GM19455 (cell line): ENCODE measurements around the gene EMILIN2.
"Not testable (repeated sequence)": the region's sequence is repeated elsewhere in the genome, so short reads cannot be mapped to it uniquely, and the experiment has no call there.

Experiments
- ATAC-seq: cut with Tn5 transposase; IDR thresholded peaks from one replicate; pipeline ENCODE4 v1.9.1; 2021; ENCODE audit not compliant: unreplicated experiment

EMILIN2 gene

DNA sequence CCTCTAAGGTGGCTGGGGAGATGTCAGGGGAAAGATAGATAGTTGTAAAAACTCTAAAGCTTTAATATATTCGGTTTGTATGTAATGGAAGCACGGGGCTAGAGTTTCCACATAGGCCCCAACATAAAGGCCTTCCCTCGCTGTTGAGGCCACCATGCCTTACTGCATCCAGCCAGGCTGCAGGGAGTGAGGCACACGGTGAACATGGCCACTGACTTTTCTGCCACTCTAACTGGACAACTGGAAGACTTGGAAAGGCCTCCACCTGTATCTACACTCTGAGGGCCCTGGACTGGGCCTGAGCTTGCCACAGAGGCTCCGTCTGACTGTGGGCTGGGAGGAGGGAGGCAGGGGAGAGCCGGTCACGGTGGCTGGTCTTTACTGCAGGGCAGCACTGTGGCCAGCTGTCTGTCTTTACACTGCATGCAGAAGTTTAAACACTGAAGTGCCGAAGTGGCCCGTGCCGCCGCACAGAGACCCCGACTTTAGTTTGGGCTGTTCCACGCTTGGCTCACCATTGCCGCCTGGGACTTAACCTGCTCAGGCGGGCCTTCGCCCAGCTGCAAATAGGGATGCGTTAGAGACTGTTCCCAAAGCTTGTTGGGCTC, 66.7 kb downstream of the EMILIN2 start:
- ATAC-seq, result no peak

DNA sequence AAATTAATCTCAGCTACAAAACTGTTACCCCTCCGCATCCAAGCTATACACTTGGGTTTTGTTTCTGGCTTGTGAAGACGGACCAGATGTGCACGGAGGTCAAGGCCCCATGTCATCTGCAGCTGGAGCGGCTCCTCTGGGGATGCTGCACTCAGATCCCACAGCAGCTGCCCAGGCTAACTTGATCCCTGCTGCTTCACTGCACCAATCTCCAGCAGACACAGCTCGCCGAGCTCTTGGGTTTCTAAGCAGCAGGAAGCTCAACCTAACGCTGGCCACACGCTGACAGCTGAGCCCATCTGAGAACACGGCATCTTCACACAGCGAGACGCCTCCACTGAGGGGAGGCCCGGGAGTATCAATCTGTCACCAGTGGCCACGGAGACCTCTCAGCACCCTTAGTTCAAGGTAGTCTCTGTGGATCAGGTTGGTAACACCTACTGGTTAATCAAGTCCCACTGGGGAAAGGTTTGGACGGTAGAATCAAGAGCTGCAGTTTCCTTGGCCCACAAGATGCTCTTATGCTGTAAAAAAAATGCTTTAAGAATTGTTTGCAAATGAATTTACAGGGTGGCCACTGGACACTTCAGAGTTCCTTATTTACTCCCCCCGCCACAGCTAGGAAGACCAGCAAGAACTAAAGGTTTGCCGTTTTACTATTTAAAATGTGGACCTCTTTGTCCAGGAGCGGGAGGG, 67.5 kb downstream of the EMILIN2 start:
- ATAC-seq, result no peak

DNA sequence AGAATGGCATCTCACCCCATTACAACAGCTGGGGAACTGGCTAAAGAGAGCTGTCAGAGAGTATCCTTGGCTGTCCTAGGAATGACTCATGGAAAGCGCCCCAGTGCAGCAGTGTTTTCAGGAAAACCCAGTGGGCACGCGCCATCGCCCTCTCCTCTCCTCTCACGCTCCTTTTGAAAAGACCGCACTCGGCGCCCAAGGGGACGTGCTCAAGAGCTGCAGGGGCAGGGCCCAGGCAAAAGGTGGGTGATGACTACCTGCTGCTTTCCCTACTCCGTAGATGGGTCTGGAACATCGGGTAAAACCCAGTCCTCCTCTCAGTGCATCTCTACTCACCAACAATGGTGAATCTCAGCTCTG, 68.1 kb downstream of the EMILIN2 start:
- ATAC-seq, result no peak

DNA sequence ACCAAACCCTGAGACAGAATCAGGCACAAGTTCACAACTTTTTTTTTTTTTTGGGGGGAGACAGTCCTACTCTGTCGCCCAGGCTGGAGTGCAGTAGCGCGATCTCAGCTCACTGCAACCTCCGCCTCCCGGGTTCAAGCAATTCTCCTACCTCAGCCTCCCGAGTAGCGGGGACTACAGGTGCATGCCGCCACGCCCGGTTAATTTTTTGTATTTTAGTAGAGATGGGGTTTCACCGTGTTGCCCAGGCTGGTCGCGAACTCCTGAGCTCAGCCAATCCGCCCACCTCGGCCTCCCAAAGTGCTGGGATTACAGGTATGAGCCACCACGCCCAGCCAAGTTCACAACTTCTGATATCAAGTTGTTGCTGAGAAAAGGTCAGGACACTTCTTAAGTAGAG, 68.7 kb downstream of the EMILIN2 start:
- not testable (repeated sequence) for ATAC-seq

DNA sequence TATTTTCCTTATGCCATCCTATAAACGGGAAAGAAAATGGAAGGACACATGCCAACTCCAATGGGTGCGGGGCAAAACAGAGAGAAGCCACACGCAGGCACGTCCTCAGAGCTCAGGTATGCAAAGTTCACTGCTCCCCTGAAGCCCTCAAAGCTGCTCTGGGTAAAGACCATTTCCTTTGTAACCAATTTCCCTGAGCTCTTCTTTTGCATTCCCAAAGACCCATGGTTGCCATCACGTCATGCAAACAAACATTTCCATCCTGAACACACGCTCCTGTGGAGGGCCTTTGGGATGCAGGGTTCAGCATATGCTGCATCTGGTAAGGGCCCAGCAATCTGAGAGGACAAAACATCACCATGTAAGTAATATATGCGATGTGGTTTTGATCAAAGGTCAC, 69.4 kb downstream of the EMILIN2 start:
- ATAC-seq, result no peak

DNA sequence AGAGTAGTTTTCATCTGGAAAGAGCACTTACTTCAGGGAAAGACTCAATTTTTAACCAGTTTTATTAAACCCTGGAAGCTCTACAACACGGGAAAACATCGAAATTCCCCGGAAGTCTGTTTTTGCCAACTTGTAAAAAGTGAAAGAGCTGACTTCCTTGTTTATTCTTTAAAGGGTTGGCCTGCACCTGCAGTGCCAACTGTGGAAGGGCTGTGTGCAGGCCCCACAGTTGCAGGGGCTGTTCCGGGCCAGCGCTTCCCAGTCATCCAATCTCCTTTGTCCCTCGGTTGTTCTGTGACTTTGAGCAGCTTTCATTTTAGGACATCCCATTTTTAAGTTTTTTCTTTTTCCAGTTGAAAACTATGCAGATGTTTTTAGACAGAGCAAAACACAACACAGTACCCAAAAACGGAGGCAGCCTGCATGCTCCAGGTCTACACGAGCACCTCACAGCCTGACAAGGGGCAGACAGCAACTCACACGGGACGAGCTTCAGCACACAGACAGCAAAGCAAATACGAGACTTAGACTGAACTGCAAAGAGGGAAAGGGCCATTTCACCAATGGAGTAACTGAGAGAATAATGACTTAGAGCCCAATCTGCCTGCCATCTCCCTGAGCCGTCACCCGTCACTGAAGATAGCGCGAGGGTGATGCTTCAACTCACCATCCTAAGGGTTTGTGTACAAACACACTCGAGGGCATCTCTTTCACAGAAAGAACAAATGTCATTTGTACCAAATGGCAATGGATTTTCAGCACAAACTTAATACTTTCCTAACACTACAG, 70.6 kb downstream of the EMILIN2 start:
- ATAC-seq, result no peak

DNA sequence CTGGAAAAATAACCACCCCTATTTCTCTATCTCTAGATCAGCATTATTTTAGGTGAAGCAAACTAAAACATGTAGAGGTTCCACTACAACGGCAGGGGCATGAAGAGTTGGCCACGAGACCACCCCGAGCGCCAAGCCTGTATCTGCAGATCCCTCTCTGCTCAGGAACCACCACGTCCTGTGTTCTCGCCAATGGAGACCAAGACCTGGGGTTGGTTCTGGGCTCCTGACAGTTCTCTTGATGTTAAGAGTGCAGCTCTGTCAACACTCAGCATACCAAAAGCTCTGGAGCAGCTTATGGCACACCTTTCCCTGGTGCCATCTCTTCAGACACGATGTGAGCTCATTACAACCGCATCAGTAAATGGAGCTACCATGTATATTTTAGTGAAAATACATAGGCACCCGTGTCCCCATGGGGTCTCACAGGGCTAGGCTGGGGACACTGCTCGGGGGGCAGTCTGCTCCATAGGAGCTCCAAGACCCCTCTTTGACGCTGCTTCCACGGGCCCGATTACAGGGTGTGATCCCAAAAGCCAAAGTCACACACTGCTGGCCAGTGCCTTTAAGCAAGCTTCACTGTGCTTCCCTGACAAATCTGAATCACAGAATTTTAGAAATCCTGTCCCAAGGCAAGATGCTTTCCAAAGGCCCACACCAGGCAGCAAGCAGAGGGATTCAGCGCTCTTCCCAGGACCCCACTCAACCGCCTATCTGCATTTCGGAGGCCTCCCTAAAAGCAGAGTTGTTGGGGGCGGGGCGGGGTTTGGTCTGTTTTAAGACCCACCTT, 72.2 kb downstream of the EMILIN2 start:
- ATAC-seq, result no peak

DNA sequence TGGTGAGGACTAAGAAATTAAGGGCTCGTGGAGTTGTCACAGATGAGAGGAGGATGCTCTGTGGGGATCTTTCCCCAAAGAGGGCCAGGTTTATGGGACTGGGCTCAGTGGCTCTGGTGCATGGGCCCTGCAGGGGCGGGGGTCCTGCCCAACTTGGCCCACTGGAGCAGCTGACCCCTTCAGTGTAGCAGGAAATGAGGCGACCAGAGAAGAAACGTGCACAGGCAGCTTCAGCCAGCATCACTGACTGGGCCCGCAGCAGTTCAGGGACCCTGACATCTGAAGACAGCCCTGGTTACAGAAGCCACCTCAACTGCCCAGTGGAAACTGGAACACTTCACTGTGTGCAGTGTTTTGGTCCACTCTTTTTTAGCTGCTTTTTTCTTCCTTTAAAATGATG, 72.8 kb downstream of the EMILIN2 start:
- no peak for ATAC-seq

DNA sequence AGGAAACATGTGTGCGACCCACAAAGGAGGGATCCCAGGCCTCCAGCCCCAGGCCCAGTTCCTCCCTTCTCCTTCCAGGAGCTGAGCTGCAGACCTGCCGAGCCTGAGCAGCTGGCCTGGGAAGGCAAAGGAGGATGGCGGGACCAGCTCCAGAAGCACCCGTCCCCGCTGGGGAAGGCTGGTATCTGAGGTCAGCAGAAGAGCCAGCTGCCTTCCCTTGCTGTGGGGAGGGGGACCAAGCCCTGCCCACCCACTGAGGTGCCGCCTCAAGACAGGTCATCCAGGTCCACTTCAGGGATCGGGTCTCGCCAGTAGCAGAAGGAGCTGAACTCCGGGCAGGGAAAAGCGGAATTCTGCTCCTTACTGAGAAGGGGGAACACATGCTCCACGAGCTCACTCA, 73.2 kb downstream of the EMILIN2 start:
- ATAC-seq, result no peak

DNA sequence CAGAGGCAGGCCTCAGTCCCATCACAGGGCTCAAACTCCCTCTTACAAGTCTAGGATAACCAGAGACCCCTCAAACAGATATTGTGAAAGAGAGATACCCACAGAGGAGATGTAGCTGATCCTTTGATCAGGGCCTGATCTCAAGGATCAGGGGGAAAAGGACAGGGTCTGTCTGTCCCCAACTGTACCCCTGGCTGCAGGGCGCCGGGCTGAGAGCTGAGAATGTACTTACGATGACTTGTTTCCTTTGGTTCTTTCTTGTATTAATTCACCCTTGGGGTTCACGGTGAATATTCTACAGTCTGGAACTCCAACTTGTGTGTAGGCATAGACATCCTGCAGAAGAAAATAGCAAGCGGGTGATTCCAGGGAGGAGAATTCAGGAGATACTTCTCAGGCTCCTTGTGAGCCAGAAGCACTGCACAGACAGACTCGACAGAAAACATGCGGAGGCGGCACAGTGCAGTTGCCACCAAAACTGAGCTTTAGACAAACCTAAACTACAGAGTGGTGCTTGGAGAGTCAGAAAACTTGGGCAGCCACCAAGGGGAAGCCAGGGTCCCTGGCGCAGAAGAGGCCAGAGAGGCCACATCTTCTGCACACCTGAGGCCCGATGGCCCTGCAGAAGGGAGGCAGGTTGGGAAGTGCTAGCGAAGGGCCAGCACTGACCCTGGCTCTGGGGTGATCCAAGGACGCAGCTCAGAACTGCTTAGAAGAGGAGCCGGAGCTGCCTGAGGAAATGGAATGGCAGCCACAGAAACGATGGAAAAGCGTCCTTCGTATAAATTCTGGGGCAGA, 73.9 kb downstream of the EMILIN2 start:
- no peak for ATAC-seq

DNA sequence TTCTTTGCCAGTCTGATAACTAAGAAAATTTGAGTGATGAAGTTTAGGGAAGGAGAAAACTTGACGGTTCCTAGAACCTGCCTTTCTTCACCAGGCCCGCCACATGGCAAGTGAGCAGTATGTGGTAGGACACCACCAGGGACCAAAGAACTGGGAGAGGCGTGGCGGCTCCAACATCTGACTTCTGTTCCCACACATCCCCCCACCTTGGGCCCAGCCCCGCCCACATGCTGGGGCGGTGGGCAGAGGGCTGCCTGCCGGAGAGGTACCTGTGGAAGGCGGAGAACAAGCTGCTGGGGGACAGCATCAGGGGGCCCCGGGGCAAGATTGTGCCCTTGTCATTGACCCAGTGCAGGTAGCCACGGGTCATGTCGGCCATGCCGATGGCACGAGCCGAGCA, 75.0 kb downstream of the EMILIN2 start:
- no peak for ATAC-seq

DNA sequence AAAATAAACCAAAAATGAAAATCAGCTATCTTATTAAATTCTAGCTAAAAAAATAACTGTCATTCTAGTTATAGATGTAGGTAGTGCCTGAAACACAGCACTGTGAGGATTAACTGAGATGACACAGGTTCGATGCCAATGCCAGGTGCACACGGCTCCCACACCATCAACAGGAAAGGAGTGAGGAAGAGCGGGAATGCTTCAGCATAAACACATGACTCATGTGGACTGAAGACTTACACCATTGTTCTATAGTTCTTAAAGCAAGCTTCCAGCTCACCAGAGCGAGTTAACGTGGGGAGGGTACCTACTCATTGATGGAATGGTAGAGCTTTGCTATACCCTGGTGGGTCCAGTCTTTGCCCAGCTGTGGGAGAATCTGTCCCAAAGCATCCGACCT, 76.7 kb downstream of the EMILIN2 start:
- no peak for ATAC-seq

DNA sequence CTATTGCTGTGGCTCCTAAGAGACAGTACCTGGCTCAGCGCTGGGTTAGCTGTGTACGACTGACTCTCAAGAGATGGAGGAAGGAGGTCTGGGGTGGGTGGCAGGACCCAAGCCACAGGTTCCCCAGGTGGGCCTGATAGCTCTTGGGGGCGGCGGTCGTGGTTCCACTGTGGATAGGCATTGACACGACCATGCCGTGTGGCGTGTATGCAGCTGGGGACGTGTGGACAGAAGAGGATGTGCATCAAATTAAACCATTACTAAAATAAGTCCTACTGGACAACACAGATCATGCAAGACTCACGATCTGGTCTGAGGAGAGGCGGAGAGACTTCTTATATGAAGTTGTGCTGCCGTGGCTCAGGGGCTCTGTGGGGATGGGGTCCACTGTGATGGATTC, 78.1 kb downstream of the EMILIN2 start:
- no peak for ATAC-seq

DNA sequence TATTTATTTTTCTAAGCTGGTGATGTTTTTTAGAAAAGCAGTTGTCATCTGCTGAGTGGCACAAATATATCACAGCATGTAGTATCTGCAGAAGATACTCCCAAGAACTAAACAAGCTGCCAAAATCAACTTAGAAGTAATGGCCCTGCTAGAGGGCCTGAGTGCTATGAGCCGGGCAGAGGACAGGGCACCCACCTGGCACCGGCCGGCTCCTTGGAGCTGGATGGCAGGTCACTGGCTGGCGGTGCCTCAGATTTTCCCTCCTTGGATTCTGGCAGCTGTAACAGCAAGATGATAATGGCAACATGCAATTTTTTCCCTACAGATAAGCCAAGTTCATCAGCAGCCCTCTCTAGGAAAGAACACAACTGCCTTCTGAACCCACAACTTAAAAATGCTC, 79.7 kb downstream of the EMILIN2 start:
- no peak for ATAC-seq

DNA sequence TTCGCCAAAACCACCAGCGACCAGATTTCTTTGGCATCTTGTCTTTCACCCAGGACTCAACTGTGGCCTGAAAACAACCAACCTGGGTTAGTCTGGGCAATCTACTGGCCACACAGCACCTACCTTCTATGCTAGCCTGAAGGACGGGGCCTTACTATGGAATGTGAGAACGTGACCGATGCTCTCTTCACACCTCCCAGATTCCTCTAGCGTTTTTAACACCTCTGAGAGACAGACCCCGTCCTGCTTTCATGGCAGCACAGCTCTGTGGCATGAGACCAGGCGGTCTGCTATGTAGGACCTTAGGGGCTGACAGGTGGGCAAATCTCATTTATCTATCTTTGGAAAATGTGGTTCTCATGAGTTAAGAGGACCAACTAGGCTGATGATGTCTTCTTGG, 80.9 kb downstream of the EMILIN2 start:
- ATAC-seq, result no peak

DNA sequence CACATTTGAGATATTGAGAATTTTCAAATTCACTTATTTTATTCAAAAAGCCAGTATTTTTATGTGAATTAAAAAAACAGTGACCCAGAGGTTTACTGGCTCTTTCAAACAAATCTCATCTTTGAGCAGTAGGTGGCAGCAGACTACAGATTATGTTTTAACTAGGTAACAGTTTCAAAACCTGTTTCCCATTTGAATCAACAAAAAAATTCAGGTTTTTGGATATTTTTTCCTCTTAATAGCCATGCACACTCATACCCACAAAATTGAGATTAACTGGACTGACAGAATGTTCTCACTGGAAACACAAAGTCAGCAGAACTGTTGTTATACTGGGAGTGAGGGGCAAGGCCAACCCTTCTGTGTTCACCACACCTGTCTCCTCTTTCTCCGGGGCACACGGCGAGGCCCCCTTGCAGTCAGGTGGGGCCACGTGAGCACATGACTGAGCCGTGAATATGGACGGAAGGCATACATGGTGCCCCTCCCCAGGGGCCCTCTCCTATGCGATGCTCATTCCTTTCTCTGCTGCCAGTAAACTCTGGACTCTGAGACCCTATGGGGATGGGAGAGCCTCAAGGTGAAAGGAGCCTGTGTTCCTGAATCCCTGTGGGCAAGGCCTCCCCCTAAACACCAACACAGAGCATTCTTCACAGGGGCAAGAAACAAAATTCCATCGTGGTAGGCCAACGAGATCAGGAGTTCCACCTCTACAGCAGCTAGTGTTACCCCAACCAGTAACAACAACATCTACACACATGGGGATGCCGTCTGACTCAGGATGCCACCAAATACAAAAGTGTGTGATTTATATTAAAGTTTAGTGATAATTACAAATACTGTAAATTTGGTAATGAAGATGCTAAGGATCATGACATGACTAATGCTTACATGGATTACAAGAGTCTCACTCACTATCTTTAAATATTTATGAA, 85.7 kb downstream of the EMILIN2 start:
- no peak for ATAC-seq

DNA sequence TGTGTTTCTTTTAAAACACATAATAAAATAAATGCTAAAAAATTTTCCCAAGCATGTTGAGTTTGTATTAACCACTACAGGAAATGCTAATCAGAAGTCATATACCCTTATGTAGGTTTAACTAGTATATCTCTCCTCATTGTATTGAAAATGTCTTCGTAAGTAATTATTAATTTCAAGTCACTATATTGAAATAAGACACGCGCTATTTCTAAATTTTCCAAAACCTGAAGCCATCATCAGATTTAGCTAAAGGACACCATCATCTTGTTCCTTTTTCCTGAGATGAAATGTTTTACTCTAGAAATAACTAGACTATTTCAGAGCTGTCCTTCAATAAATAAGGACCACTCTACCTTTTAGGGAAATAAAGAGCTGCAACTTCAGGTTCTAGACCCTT, 87.2 kb downstream of the EMILIN2 start:
- no peak for ATAC-seq

DNA sequence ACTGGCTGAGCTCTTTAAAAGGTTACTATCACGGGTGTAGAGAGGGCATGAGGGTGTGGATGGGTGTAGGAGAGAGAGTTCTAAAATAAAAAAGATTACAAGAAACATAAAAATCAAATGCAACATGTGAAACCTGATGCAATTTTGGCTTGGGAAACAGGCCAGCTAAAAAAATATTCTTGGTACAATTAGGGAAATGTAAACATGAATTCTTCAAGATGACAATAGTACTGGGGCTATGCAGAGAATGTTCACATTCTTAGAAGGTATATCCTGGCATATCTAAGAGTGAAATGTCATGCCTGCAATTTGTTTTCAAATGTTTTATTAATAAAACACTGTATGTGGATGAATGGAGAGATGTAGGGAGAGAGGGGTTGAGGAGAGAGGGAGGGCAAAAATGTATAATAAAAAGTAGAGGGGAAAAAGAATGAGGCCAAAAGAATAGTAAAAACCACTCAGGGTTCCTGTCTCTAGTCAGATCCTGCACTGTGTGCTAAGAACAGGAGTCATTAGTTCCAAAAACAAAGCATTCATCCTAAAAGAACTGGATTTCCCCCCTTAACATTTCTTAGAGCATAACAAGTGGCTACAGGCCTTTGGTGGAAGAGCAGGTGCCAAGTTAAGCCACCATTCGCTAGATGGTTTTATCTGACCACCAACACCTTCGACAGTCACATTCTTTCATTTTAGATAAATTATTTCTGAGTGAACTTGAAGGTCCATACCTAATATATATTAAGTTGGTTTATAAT, 88.8 kb downstream of the EMILIN2 start:
- no peak for ATAC-seq

DNA sequence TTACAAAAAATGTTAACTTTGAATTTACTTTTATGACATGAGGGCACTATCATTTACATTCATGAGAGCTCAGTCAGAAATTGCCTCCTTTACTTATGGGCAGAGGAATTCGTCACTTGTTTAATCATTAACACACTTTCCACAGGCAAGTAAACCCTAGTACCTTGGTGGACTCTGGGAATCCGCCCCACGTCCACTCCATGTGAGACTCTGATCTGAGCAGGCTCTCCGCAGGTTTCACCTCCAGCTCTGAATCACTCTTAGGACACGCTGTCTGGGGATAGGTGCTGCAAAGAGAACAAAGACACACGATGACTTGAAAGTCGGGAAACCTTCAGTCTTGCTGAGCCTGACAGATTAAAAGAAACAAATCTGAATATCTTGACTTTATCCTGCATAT, 92.5 kb downstream of the EMILIN2 start:
- no peak for ATAC-seq
